Measurements from ENCODE around the gene CYP27B1. TPM values are rescaled to one million over a fixed set of nuclear protein-coding genes. Genes with fewer than 3 reads are reported as not detected.

CYP27B1 gene
- total and polyA plus RNA-seq, 10 of the 15 experiments (the other 5 are each of a cell fraction or from before 2014, with no cell fraction given) = 0.10 to 2.7 (median 1.1) TPM

DNA sequence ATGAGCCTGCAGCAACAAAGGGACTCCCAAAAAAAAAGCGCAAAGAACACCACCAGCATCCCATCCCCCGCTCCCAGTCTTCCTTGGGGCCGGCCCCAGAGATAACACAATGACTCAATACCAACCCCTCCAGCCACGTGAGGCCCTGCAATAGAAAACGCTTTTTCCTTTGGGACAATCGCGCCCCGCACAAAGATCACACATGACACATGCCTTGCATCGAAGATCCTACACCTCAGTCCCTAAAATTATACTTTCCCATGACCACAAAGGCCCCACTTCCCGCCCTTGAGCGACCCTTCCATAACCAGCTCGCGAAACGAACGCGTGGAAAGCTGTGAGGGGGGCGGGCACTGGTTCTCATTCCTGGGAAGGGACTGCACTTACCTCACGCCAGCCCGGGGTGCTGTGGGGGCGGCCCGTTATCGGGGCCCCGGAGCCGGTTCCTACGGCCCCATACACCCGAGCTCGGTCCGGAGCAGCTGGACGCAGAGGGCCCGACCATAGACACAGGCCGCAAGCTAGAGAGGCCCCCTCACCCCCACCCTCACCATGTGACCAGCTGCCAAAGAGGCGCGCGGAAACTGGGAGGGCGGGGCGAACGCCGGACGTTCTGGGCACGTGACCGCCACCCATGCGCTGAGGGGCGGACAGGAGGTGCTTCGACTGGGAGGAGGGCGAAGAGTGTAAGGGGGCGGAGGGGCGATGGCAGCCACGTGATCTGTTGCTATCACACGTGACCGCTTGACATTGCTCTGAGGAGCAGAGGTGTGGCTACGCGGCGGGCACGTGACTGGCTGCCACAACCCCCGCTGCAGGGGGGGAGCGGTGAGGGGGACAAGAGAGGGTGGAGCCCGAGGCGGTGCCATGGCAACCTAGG is 14.8 kb downstream of the CYP27B1 start, which contains the start of gene CDK4 (continued):
- TF ChIP-seq, protein P1, sequence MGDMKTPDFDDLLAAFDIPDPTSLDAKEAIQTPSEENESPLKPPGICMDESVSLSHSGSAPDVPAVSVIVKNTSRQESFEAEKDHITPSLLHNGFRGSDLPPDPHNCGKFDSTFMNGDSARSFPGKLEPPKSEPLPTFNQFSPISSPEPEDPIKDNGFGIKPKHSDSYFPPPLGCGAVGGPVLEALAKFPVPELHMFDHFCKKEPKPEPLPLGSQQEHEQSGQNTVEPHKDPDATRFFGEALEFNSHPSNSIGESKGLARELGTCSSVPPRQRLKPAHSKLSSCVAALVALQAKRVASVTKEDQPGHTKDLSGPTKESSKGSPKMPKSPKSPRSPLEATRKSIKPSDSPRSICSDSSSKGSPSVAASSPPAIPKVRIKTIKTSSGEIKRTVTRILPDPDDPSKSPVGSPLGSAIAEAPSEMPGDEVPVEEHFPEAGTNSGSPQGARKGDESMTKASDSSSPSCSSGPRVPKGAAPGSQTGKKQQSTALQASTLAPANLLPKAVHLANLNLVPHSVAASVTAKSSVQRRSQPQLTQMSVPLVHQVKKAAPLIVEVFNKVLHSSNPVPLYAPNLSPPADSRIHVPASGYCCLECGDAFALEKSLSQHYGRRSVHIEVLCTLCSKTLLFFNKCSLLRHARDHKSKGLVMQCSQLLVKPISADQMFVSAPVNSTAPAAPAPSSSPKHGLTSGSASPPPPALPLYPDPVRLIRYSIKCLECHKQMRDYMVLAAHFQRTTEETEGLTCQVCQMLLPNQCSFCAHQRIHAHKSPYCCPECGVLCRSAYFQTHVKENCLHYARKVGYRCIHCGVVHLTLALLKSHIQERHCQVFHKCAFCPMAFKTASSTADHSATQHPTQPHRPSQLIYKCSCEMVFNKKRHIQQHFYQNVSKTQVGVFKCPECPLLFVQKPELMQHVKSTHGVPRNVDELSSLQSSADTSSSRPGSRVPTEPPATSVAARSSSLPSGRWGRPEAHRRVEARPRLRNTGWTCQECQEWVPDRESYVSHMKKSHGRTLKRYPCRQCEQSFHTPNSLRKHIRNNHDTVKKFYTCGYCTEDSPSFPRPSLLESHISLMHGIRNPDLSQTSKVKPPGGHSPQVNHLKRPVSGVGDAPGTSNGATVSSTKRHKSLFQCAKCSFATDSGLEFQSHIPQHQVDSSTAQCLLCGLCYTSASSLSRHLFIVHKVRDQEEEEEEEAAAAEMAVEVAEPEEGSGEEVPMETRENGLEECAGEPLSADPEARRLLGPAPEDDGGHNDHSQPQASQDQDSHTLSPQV (IDR thresholded peaks at IDR 0.05) = no peak
- TF ChIP-seq KDM1A (IDR thresholded peaks at IDR 0.05; ENCODE audit: borderline replicate concordance) = no peak
- no peak for TF ChIP-seq ZNF274 (IDR thresholded peaks at IDR 0.05; ENCODE audit: insufficient read depth, insufficient read length)
- peak; percentile 14; the same call in 1 of the 2 replicates for TF ChIP-seq TCF12 (IDR thresholded peaks at IDR 0.05; ENCODE audit: low read depth, low read length)
- TF ChIP-seq ZZZ3 (IDR thresholded peaks at IDR 0.05; ENCODE audit: control insufficient read depth, insufficient read length, low read depth) = no peak
- no peak for TF ChIP-seq ETV6 (conservative IDR thresholded peaks at IDR 0.05 in 1 of 2, IDR thresholded peaks at IDR 0.05 in 1 of 2; ENCODE audit: borderline replicate concordance in 1 of 2, low read depth in 1 of 2)
- TF ChIP-seq, protein P2, sequence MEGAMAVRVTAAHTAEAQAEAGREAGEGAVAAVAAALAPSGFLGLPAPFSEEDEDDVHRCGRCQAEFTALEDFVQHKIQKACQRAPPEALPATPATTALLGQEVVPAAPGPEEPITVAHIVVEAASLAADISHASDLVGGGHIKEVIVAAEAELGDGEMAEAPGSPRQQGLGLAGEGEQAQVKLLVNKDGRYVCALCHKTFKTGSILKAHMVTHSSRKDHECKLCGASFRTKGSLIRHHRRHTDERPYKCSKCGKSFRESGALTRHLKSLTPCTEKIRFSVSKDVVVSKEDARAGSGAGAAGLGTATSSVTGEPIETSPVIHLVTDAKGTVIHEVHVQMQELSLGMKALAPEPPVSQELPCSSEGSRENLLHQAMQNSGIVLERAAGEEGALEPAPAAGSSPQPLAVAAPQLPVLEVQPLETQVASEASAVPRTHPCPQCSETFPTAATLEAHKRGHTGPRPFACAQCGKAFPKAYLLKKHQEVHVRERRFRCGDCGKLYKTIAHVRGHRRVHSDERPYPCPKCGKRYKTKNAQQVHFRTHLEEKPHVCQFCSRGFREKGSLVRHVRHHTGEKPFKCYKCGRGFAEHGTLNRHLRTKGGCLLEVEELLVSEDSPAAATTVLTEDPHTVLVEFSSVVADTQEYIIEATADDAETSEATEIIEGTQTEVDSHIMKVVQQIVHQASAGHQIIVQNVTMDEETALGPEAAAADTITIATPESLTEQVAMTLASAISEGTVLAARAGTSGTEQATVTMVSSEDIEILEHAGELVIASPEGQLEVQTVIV (IDR thresholded peaks at IDR 0.05; ENCODE audit: borderline replicate concordance, partially characterized antibody) = no peak
- TF ChIP-seq ZNF384 (IDR thresholded peaks at IDR 0.05; ENCODE audit: borderline replicate concordance, low read depth, low read length) = no peak
- TF ChIP-seq, protein P3, sequence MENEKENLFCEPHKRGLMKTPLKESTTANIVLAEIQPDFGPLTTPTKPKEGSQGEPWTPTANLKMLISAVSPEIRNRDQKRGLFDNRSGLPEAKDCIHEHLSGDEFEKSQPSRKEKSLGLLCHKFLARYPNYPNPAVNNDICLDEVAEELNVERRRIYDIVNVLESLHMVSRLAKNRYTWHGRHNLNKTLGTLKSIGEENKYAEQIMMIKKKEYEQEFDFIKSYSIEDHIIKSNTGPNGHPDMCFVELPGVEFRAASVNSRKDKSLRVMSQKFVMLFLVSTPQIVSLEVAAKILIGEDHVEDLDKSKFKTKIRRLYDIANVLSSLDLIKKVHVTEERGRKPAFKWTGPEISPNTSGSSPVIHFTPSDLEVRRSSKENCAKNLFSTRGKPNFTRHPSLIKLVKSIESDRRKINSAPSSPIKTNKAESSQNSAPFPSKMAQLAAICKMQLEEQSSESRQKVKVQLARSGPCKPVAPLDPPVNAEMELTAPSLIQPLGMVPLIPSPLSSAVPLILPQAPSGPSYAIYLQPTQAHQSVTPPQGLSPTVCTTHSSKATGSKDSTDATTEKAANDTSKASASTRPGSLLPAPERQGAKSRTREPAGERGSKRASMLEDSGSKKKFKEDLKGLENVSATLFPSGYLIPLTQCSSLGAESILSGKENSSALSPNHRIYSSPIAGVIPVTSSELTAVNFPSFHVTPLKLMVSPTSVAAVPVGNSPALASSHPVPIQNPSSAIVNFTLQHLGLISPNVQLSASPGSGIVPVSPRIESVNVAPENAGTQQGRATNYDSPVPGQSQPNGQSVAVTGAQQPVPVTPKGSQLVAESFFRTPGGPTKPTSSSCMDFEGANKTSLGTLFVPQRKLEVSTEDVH (IDR thresholded peaks at IDR 0.05; ENCODE audit: low read depth, partially characterized antibody) = no peak
- TF ChIP-seq SMAD5 (IDR thresholded peaks at IDR 0.05; ENCODE audit: low read depth) = peak; percentile 66
- peak; percentile 99 for TF ChIP-seq MEF2B (IDR thresholded peaks at IDR 0.05; ENCODE audit: partially characterized antibody, poor library complexity, severe bottlenecking)
- TF ChIP-seq, protein P4, sequence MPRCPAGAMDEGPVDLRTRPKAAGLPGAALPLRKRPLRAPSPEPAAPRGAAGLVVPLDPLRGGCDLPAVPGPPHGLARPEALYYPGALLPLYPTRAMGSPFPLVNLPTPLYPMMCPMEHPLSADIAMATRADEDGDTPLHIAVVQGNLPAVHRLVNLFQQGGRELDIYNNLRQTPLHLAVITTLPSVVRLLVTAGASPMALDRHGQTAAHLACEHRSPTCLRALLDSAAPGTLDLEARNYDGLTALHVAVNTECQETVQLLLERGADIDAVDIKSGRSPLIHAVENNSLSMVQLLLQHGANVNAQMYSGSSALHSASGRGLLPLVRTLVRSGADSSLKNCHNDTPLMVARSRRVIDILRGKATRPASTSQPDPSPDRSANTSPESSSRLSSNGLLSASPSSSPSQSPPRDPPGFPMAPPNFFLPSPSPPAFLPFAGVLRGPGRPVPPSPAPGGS (IDR thresholded peaks at IDR 0.05; ENCODE audit: borderline replicate concordance, insufficient read depth, low read depth, low read length, poor library complexity, severe bottlenecking) = no peak

Data from GM12878 (cell line).